HG03521 (cell line): ENCODE measurements around the gene RAP1B.

Experiments used
- ATAC-seq: cut with Tn5 transposase; IDR thresholded peaks from one replicate; pipeline ENCODE4 v1.9.1; 2021; ENCODE audit warnings: mild to moderate bottlenecking, moderate library complexity; ENCODE audit not compliant: unreplicated experiment

The RAP1B gene

DNA sequence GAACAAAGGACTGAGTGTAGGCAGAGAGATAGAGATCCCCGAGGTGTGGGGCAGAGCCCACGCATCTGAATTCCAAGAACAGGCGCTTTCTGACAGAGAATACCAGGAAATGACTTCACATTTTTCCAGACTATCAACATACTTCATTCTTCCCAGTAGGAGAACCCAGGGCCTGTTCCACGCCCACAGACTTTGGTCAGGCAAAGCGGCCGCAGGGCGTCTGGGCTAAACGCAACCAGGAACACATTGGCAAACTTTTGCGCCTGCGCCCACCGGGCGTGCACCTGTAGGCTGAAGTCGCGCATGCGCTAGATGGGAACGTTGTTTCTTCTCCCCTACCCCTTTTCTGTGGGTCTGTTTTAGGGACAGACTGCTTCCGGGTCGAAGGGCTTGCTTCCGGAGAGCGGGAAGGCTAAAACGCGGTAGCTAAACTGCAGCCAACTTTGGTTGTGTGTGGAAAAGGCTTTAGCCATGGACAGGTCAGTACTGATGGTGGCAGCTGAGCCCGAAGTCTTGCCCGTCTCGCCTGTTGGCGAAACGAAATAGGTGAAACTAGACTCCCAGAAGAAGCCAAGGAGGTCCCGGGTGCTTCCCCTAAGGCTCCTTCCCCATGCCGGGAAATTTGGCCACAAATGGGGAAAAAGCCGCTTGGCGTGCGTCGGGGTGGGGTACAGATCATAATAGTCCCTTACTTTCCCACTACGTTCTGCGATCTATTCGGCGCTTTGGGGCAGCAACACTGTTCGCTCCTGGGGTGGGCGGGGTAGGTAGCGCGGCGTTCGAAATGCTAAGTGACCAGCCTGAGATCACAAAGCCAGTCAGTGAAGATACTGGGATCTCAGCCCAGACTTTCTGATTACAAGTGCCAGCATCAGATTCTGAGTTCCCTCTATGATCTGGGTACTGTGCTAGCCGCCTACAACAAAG lies 76.2 kb downstream of the RAP1B start, which contains the start of gene NUP107:
NUP107 (plus strand) TSS at position 384 of the 927 bp plus-strand sequence; CDS start at position 472, 88 bp downstream.
- ATAC-seq: peak; percentile 93

DNA sequence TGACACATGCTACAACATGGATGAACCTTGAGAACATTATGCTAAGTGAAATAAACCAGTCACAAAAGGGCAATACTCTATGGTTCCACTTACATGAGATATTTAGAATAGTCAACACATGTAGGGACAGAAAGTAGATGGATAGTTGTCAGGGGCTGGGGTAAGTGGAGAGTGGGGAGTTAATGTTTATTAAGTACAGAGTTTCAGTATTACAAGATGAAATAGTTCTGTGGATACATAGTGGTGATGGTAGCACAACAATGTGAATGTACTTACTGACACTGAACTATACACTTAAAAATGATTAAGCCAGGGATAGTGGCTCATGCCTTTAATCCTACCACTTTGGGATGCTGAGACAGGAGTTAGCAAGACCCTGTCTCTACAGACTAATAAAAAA lies 84.8 kb downstream of the RAP1B start:
- ATAC-seq: no peak

DNA sequence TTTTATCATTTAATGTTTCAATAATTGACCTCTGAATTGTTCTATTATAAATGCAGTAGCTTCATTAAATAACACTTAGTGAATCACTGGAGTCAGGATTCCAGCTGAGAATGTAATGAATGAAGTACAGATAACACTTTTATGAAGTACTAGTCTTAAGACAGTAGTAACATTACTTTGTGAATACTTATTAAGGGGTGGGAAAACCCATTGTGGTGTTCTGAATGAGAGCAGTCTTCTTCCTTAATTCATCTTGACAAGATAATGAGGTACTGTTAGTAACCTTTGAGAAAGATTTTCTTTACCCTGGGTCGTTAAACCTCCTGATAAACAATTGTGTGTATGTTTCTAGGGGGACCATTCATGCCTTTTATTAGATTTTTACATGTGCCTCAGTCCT lies 88.8 kb downstream of the RAP1B start:
- ATAC-seq: no peak
